HG03103 (cell line): Measurements from ENCODE around the gene TRAP1.
A peak's percentile ranks its signal among the peaks of the same experiment; 100 is the strongest.

Experiments used
- ATAC-seq: cut with Tn5 transposase; IDR thresholded peaks from one replicate; pipeline ENCODE4 v1.9.1; 2021; ENCODE audit warnings: low read depth; ENCODE audit not compliant: unreplicated experiment

Gene TRAP1

DNA sequence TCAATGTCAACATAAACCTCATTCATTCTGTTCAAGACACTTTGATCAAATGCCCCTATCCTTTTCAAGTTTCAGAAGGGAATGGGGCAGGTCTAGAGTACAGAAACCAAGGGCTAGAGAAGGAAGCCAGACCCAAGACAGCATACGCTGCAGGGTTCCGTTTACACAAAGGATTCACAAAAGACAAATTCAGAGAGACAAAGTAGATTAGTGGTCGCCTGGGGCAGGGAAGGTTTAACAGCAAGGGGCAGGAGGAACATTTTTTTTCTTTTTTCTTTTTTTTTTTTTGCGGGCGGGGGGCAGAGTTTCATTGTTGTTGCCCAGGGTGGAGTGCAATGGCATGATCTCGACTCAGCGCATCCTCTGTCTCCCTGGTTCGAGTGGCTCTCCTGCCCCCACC lies 19.9 kb upstream of the TRAP1 start:
- ATAC-seq: no peak

GRCh38 chr16:3736116-3736515 lies 18.8 kb upstream of the TRAP1 start:
- no peak for ATAC-seq

- ATAC-seq: no peak
Measured at GRCh38 chr16:3735541-3735940, 18.2 kb upstream of the TRAP1 start.

DNA sequence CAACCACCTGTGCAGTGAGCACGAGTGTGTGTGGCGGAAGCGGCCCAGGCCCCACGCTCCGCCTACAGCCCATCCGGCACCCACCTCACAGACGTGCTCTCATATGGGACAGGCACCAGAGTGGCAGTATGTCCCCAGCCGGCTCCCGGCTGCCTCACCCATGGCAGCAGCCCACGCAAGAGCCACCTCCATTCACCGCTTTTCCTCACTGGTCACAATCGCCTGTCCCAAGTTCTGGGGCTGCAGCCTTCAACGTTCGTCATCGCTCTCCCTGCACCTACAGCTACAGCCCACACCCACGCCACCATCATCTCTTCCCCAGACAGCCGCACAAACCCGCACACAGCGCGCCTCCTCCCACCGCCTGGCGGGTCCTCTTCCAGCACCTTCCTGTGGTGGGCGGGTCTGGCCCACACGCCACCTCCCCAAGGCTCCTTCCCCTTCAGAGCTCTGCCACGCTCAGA lies 17.5 kb upstream of the TRAP1 start:
- no peak for ATAC-seq

DNA sequence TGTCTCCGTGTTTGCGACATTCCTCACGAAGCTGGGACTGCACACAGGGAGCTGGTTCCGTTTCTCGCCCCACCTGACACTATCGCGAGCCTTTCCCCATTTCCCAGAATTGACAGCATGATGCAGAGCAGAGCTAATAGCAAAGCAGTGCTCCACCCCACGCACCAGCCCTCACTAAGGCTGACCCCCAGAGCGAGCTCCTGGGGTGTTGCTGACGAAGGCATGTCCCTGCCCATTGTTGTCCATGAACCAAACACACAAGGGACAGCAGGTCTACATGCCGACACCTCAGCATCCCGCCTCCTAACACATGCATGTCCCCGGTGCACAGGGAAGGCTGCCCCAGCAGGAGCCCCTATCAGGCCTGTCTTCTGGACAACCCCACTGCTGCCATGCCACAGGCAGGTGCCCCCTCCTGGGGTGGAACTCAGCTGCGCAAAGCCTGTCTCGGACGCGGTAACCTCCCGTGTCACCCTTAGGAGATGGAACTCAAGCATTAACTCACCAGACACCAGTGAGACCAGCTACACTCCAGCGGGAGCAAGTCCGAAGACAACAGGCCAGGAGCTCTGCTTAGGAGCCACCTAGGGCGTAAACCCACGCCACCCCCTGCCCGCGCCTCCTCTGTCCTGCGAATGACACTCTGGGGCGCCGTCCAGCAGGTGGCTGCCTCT lies 16.9 kb upstream of the TRAP1 start:
- no peak for ATAC-seq

DNA sequence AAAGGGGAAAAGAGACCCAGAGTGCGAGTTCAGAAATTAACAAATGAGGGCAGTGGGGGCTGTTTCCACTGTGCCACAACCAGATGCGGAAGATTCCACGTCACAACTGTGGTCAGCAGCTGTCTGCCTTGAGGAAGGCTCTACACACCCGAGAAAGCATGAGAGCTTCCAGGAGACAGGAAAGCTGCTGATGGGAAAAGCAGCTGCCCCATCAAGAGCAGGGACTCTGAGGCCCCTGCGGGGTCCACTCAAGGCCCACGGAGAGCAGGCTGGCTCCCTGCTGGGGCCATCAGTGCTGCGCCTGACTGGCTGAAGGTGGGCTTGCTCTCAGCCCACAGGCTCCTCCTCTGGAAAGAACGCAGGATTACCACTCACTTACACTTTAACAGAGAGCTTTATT lies 14.8 kb upstream of the TRAP1 start:
- ATAC-seq: no peak

- no peak for ATAC-seq
Measured at GRCh38 chr16:3731126-3731935, 14.0 kb upstream of the TRAP1 start.

GRCh38 chr16:3730161-3731125 lies 13.1 kb upstream of the TRAP1 start:
- ATAC-seq: no peak

- ATAC-seq: no peak
Measured at GRCh38 chr16:3729161-3730112, 12.1 kb upstream of the TRAP1 start.

GRCh38 chr16:3728424-3729160 lies 11.3 kb upstream of the TRAP1 start:
- no peak for ATAC-seq

- no peak for ATAC-seq
Measured at GRCh38 chr16:3727806-3728381, 10.6 kb upstream of the TRAP1 start.

- ATAC-seq: no peak
Measured at GRCh38 chr16:3726021-3726687, 8.8 kb upstream of the TRAP1 start.

- no peak for ATAC-seq
Measured at GRCh38 chr16:3725276-3725675, 8.0 kb upstream of the TRAP1 start.

- ATAC-seq: no peak
Measured at GRCh38 chr16:3722508-3722907, 5.2 kb upstream of the TRAP1 start.

GRCh38 chr16:3720418-3720817 lies 3.1 kb upstream of the TRAP1 start:
- ATAC-seq: no peak

- ATAC-seq: no peak
Measured at GRCh38 chr16:3718628-3719027, 1.3 kb upstream of the TRAP1 start.

DNA sequence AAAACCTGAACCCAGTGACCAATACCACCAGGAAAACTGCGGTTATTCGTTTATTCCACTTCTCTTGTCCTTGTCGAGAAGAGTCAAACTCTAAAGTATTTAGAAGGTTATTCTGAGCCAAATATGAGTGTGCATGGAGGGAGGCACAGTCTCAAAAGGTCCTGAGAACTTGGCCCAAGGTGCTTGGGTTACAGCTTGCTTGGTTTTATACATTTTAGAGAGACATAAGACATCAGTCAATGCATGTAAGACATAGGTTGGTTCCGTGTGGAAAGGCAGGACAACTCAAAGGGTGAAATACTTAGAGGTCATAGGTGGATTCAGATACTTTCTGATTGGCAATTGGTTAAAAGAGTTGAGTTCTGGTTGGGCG lies 681 bp upstream of the TRAP1 start:
- no peak for ATAC-seq

DNA sequence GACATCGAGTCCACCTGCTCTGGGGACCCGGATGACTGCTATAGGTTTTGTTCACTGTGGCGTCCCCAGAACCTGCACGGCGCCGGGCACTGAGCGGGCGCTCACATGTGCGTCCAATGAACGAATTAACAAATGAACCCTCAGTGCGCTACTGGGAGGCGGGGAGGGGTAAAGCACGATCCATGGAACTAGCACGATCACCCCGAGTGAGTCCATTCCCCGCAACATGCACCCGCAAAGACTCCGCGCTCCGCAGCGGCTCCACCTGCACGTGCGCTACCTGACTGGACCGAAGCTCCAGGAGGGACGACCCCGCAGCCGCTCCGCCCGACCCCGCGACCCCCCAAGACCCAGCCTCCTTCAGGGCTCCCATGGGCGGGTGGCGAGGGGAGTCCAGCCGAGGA lies 491 bp downstream of the TRAP1 start:
- ATAC-seq: peak; percentile 19
